H7 (cell line): ENCODE measurements around the gene DPPA3. TPM values are rescaled to one million over a fixed set of nuclear protein-coding genes. Genes with fewer than 3 reads are reported as not detected.
"Not testable (repeated sequence)": the region's sequence is repeated elsewhere in the genome, so short reads cannot be mapped to it uniquely, and the experiment has no call there.

ENCODE experiments used
- DNase-seq: peaks from one replicate; pipeline ENCODE4 v3.0.0; 2012
- H3K27me3 ChIP-seq: 2 replicates; pipeline ENCODE4 v1.6.0; 2011; ENCODE audit warnings: mild to moderate bottlenecking, low read length; ENCODE audit not compliant: control insufficient read depth, insufficient read depth
- H3K36me3 ChIP-seq: replicated peaks from 2 replicates; pipeline ENCODE4 v1.5.1; 2011; ENCODE audit warnings: low read length; ENCODE audit not compliant: control insufficient read depth, insufficient read depth
- H3K4me3 ChIP-seq: 2 replicates; pipeline ENCODE4 v1.5.1; 2011; ENCODE audit warnings: low read depth, mild to moderate bottlenecking, control low read depth, low read length, moderate library complexity; ENCODE audit not compliant: insufficient read depth
- total RNA-seq: library from RNA; depleted of rRNA; stranded (reverse); fragments of >200 nt; shearing (Covaris generic); gene quantifications from 2 replicates; pipeline ENCODE4 v1.2.3, GENCODE V29; 2014; rRNA removed

DPPA3 gene
- total RNA-seq, 1 experiment from 2014 or later: 3.4 TPM

GRCh38 chr12:7751941-7752922 is 41.0 kb downstream of the DPPA3 start:
- H3K4me3 ChIP-seq, H3K36me3 ChIP-seq, H3K27me3 ChIP-seq, DNase-seq: not testable (repeated sequence)

GRCh38 chr12:7755668-7756067 is 44.4 kb downstream of the DPPA3 start:
- not testable (repeated sequence) for H3K36me3 ChIP-seq, H3K27me3 ChIP-seq, H3K4me3 ChIP-seq, DNase-seq

GRCh38 chr12:7756993-7757392 is 45.8 kb downstream of the DPPA3 start:
- no peaks in the 10 kb centered on the region for H3K36me3 ChIP-seq
- no peaks in the 10 kb centered on the region for H3K27me3 ChIP-seq
- no peak for DNase-seq
- no peak overlapping the region for H3K4me3 ChIP-seq

GRCh38 chr12:7758766-7759140 is 47.5 kb downstream of the DPPA3 start:
- Histone ChIP-seq H3K27me3 (no peaks in the 10 kb centered on the region), H3K4me3 (no peak overlapping the region), H3K36me3 (no peaks in the 10 kb centered on the region)
- no peak for DNase-seq

Other genes starting within 250 kb of the DPPA3 start
- gene CD163, start 207.7 kb upstream of the DPPA3 start, total RNA-seq: 0.14 TPM in 1 of 2 replicates, not detected in the other
- not detected in 2 replicates for gene APOBEC1, start 45.5 kb upstream of the DPPA3 start, total RNA-seq
- 144 and 172 TPM in 2 replicates for gene GDF3, start 15.7 kb upstream of the DPPA3 start, total RNA-seq
- gene CLEC4C, start 35.9 kb downstream of the DPPA3 start, total RNA-seq: 0.17 TPM in 1 of 2 replicates, not detected in the other
- not detected in 2 replicates for gene NANOGNB, start 53.8 kb downstream of the DPPA3 start, total RNA-seq
- 147 and 178 TPM in 2 replicates for gene NANOG, start 78.0 kb downstream of the DPPA3 start, total RNA-seq
- gene SLC2A14, start 161.5 kb downstream of the DPPA3 start, total RNA-seq: 1.4 and 1.7 TPM in 2 replicates
- gene SLC2A3, start 224.8 kb downstream of the DPPA3 start, total RNA-seq: 289 and 357 TPM in 2 replicates